Left lung (tissue), 14 donors: Measurements from ENCODE around the gene BEX1. TPM values are rescaled to one million over a fixed set of nuclear protein-coding genes. Genes with fewer than 3 reads are reported as not detected.
A peak's percentile ranks its signal among the peaks of the same experiment; 100 is the strongest.
"Not testable (repeated sequence)": the region's sequence is repeated elsewhere in the genome, so short reads cannot be mapped to it uniquely, and the experiment has no call there.

Source experiments
- ATAC-seq: fragments of 200-7000 bp; cut with Tn5 transposase; one replicate; pipeline ENCODE4 v1.9.1; 2020; ENCODE audit warnings: moderate library complexity
- DNase-seq, 4 donors: peaks; one replicate each; pipeline ENCODE4 v3.0.0-alpha.2; 2013 to 2020
- H3K27ac ChIP-seq, 2 donors: fragments of 200-600 bp; sonication (generic) in 1 of 2; one replicate each; pipeline versions ENCODE4 v1.5.0 to v1.8.0; 2020 to 2021
- H3K27me3 ChIP-seq, 2 donors: fragments of 200-600 bp; sonication (generic) in 1 of 2; one replicate each; pipeline versions ENCODE4 v1.5.0 to v1.8.0; 2020 to 2021
- H3K36me3 ChIP-seq, 2 donors: fragments of 200-600 bp; sonication (generic) in 1 of 2; one replicate each; pipeline versions ENCODE4 v1.5.0 to v1.8.0; 2020 to 2021
- H3K4me1 ChIP-seq, 2 donors: fragments of 200-600 bp; one replicate each; pipeline ENCODE4 v1.8.0; 2021
- H3K4me3 ChIP-seq, 2 donors: fragments of 200-600 bp; sonication (generic) in 1 of 2; one replicate each; pipeline versions ENCODE4 v1.5.0 to v1.8.0; 2020 to 2021; ENCODE audit warnings: mild to moderate bottlenecking in 1 of 2
- H3K9me3 ChIP-seq, 2 donors: fragments of 200-600 bp; sonication (generic) in 1 of 2; one replicate each; pipeline versions ENCODE4 v1.5.0 to v1.8.0; 2020 to 2021
- intact Hi-C, 2 donors: fragments of 100-400 bp; cut with DNase I; formaldehyde crosslinking; loops; one replicate each; pipeline versions ENCODE4 v1.11.2 to v1.14.2; 2022
- long read RNA-seq, 12 donors: library from polyadenylated mRNA in 2 of 12; unstranded in 2 of 12; transcript quantifications; one replicate each; pipeline ENCODE4 v2.0.0 and lab custom pipeline, GENCODE V29; 2019 to 2026
- polyA plus RNA-seq, 6 donors: library from polyadenylated mRNA; unstranded; fragments of 120-200 nt; gene quantifications; one replicate each; pipeline ENCODE4 v1.2.1, GENCODE V29; 2013; ENCODE audit not compliant: insufficient read length in 6 of 6
- total RNA-seq, 2 donors: library from RNA; stranded (reverse); fragmentation: NEBNext Ultra II Directional; extraction: Animal tissue kit (Norgen Biotek cat#: 25700); gene quantifications; one replicate each; pipeline ENCODE4 v1.2.1, GENCODE V29; 2021
- TF ChIP-seq, protein P1 (sequence below), 2 donors: fragments of 200-600 bp; sonication (generic) in 1 of 2; IDR thresholded peaks; one replicate each; pipeline versions ENCODE4 v1.5.0 to v1.8.0; 2021; ENCODE audit warnings: antibody characterized with exemption in 2 of 2
- donor health status: DM: no; HTN: yes; CAD: no.
- donor health status: DM: no; HTN: no; CAD: no.

Gene BEX1
- total RNA-seq (under 1 TPM; 0.44 to 0.65 TPM), polyA plus RNA-seq (10 to 100 TPM in 3 of 6 donors, 1 to 10 TPM in 3; 7.8 to 13.9 (median 9.9) TPM)
- long read RNA-seq, donor 1, transcript BEX1-201 (3 exons, 864 nt), result major isoform, 9 of 1,820 reads
- long read RNA-seq, donor 1, partial matches to known transcripts, result 1,747 of 1,820 reads
- long read RNA-seq, donor 1, other reads (novel, unspliced or antisense), result 64 of 1,820 reads
- long read RNA-seq, donor 2, transcript BEX1-201 (3 exons, 864 nt), result major isoform, 12 of 12 reads
- long read RNA-seq, donor 2, partial matches to known transcripts, result 0 of 12 reads
- long read RNA-seq, donor 2, other reads (novel, unspliced or antisense), result 0 of 12 reads
- long read RNA-seq, donor 3, transcript BEX1-201 (3 exons, 864 nt), result major isoform, 13 of 13 reads
- long read RNA-seq, donor 3, partial matches to known transcripts, result 0 of 13 reads
- long read RNA-seq, donor 3, other reads (novel, unspliced or antisense), result 0 of 13 reads
- long read RNA-seq, donor 4, partial matches to known transcripts, result 0 of 1 reads
- long read RNA-seq, donor 4, other reads (novel, unspliced or antisense), result 0 of 1 reads
- long read RNA-seq, donor 5, transcript BEX1-201 (3 exons, 864 nt), result major isoform, 9 of 9 reads
- long read RNA-seq, donor 5, partial matches to known transcripts, result 0 of 9 reads
- long read RNA-seq, donor 5, other reads (novel, unspliced or antisense), result 0 of 9 reads
- long read RNA-seq, donor 6, transcript BEX1-201 (3 exons, 864 nt), result major isoform, 5 of 117 reads
- long read RNA-seq, donor 6, partial matches to known transcripts, result 106 of 117 reads
- long read RNA-seq, donor 6, other reads (novel, unspliced or antisense), result 6 of 117 reads
- long read RNA-seq, donor 7, partial matches to known transcripts, result 0 of 2 reads
- long read RNA-seq, donor 7, other reads (novel, unspliced or antisense), result 0 of 2 reads
- long read RNA-seq, donor 8, partial matches to known transcripts, result 0 of 4 reads
- long read RNA-seq, donor 8, other reads (novel, unspliced or antisense), result 0 of 4 reads
- long read RNA-seq, donor 9, result 0 reads
- long read RNA-seq, donor 10, partial matches to known transcripts, result 0 of 2 reads
- long read RNA-seq, donor 10, other reads (novel, unspliced or antisense), result 0 of 2 reads
- long read RNA-seq, donor 11, transcript BEX1-201 (3 exons, 864 nt), result major isoform, 293 of 900 reads
- long read RNA-seq, donor 11, partial matches to known transcripts, result 578 of 900 reads
- long read RNA-seq, donor 11, other reads (novel, unspliced or antisense), result 29 of 900 reads
- long read RNA-seq, donor 12, partial matches to known transcripts, result 6 of 10 reads
- long read RNA-seq, donor 12, other reads (novel, unspliced or antisense), result 0 of 10 reads

DNA sequence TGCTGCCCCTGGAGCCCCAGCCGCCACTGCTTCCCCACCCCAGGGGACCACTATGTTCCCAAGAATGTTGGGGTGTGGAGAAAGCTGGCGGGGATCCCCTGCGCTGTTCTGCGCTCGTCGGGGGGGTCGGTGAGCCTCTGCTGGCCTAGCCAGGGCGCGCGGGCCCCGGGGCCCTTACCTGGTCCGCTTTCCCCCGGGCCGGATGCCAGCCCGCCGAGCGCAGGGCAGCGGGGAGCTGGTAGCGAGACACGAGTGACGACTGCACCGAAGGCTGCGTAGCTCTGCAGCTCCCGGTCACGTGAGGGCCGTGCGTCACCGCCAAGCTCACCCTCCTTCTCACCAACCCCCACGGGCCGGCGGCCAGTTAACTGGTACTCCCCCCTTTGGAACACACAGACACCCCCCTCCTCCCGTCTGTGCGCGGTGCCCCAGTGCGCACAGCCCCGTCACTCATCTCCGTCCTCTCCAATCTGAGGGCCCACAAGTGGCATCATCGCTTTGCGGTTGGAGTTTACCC lies at the start of gene BEX1:
TSS of gene BEX1 (minus strand) at position 254 of the 517 bp plus-strand sequence. CDS start 897 bp downstream, outside the sequence.
- H3K27ac ChIP-seq, result no peak within 1 kb of the TSS
- H3K4me3 ChIP-seq, result peak within 1 kb of the TSS in 1 of 2 donors; percentile 23
- intact Hi-C loops, result no loop called here
- TF ChIP-seq, protein P1, sequence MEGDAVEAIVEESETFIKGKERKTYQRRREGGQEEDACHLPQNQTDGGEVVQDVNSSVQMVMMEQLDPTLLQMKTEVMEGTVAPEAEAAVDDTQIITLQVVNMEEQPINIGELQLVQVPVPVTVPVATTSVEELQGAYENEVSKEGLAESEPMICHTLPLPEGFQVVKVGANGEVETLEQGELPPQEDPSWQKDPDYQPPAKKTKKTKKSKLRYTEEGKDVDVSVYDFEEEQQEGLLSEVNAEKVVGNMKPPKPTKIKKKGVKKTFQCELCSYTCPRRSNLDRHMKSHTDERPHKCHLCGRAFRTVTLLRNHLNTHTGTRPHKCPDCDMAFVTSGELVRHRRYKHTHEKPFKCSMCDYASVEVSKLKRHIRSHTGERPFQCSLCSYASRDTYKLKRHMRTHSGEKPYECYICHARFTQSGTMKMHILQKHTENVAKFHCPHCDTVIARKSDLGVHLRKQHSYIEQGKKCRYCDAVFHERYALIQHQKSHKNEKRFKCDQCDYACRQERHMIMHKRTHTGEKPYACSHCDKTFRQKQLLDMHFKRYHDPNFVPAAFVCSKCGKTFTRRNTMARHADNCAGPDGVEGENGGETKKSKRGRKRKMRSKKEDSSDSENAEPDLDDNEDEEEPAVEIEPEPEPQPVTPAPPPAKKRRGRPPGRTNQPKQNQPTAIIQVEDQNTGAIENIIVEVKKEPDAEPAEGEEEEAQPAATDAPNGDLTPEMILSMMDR (IDR thresholded peaks at IDR 0.05), result no peak
- H3K4me1 ChIP-seq, result no peaks in the 10 kb centered on the region
- H3K36me3 ChIP-seq, result no peaks in the 10 kb centered on the region
- peaks cover 4 to 16% of the 10 kb centered on the region in 2 donors for H3K27me3 ChIP-seq
- ATAC-seq, result no peak
- no peaks in the 10 kb centered on the region for H3K9me3 ChIP-seq
- DNase-seq, result peak in 2 of 4 donors; percentile 44 to 74

DNA sequence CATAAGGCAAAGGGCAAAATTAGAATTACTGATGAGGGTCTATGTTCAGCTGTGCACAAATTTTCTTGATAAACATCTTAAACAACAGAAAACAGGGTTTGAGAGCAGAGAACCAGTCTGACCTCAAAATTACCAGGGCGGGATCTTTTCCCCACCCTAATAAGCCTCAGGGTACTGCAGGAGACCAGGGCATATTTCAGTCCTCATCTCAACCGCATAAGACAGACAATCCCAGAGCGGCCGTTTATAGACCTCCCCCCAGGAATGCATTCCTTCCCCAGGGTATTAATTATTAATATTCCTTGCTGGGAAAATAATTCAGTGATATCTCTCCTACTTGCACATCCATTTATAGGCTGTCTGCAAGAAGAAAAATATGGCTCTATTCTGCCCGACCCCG lies 45.5 kb upstream of the BEX1 start:
- H3K27ac ChIP-seq, H3K36me3 ChIP-seq, intact Hi-C loops, DNase-seq, H3K4me1 ChIP-seq, H3K4me3 ChIP-seq, ATAC-seq, H3K27me3 ChIP-seq, H3K9me3 ChIP-seq: not testable (repeated sequence)

DNA sequence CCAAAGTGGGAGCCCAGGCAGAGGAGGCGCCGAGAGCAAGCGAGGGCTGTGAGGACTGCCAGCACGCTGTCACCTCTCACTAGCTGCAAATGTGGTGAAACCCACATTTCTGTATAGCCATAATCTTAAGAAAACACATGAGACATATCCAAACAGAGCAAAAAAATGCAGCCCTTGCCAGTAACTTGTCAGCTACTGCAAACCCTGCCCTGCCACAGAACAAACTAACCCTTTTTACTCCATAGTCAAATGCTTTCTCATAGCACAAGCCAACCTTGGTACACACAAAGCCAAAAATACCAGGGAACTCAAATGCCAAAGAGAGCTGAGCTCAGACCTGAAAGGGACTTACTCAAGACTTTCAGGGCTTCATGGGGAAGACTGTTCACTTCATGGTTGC lies 43.9 kb upstream of the BEX1 start:
- no peaks in the 10 kb centered on the region for H3K27me3 ChIP-seq
- peaks cover 0 to 7% of the 10 kb centered on the region in 2 donors for H3K9me3 ChIP-seq
- intact Hi-C loops, result no loop called here
- no peaks in the 10 kb centered on the region for H3K36me3 ChIP-seq
- TF ChIP-seq, protein P1 (IDR thresholded peaks at IDR 0.05), result no peak
- no peak overlapping the region for H3K4me3 ChIP-seq
- no peaks in the 10 kb centered on the region for H3K4me1 ChIP-seq
- H3K27ac ChIP-seq, result no peak overlapping the region
- ATAC-seq (no peak), DNase-seq (no peak)

DNA sequence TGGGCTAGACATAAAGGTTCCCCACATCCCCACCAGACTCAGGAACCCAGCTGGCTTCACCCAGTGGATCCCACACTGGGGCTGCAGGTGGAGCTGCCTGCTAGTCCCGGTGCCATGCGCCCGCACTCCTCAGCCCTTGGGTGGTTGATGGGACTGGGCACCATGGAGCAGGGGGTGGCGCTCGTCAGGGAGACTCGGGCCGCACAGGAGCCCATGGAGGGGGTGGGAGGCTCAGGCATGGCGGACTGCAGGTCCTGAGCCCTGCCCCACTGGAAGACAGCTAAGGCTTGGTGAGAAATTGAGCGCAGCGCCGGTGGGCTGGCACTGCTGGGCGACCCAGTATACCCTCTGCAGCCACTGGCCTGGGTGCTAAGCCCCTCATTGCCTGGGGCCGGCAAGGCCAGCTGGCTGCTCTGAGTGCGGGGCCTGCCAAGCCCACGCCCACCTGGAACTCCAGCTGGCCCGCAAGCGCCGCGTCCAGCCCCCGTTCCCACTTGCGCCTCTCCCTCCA lies 43.3 kb upstream of the BEX1 start:
- H3K27me3 ChIP-seq, ATAC-seq, H3K4me1 ChIP-seq, DNase-seq, H3K4me3 ChIP-seq, H3K36me3 ChIP-seq, H3K9me3 ChIP-seq, intact Hi-C loops, H3K27ac ChIP-seq: not testable (repeated sequence)

DNA sequence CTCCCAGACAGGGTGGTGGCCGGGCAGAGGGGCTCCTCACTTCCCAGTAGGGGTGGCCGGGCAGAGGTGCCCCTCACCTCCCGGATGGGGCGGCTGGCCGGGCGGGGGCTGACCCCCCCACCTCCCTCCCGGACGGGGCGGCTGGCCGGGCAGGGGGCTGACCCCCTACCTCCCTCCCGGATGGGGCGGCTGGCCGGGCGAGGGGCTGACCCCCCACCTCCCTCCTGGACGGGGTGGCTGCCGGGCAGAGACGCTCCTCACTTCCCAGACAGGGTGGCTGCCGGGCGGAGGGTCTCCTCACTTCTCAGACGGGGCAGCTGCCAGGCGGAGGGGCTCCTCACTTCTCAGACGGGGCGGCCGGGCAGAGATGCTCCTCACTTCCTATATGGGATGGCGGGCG lies 40.4 kb upstream of the BEX1 start:
- not testable (repeated sequence) for H3K9me3 ChIP-seq

DNA sequence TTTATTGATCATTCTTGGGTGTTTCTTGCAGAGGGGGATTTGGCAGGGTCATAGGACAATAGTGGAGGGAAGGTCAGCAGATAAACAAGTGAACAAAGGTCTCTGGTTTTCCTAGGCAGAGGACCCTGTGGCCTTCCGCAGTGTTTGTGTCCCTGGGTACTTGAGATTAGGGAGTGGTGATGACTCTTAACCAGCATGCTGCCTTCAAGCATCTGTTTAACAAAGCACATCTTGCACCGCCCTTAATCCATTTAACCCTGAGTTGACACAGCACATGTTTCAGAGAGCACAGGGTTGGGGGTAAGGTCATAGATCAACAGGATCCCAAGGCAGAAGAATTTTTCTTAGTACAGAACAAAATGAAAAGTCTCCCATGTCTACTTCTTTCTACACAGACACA lies 39.9 kb upstream of the BEX1 start:
- H3K4me3 ChIP-seq, DNase-seq, H3K9me3 ChIP-seq, ATAC-seq, intact Hi-C loops, H3K4me1 ChIP-seq, H3K27ac ChIP-seq, H3K36me3 ChIP-seq, H3K27me3 ChIP-seq: not testable (repeated sequence)

More for the DNA sequence above, 40.4 kb upstream of the BEX1 start:
- H3K27me3 ChIP-seq, intact Hi-C loops, H3K4me1 ChIP-seq, DNase-seq, H3K36me3 ChIP-seq, ATAC-seq, H3K4me3 ChIP-seq, H3K27ac ChIP-seq: not testable (repeated sequence)
